GM12801 (cell line): Measurements from ENCODE around the gene SEBOX.

Experiments
- CTCF ChIP-seq: IDR thresholded peaks from one replicate; pipeline ENCODE4 v1.5.1; 2011; ENCODE audit warnings: control low read depth; ENCODE audit not compliant: insufficient read length; ENCODE audit errors: extremely low read depth

SEBOX gene

GRCh38 chr17:28397687-28398279 is 32.8 kb upstream of the SEBOX start:
- TF ChIP-seq CTCF, result no peak

- TF ChIP-seq CTCF, result no peak
Observed at GRCh38 chr17:28397275-28397674, 32.3 kb upstream of the SEBOX start.

- TF ChIP-seq CTCF, result no peak
Observed at GRCh38 chr17:28396635-28397239, 31.7 kb upstream of the SEBOX start.

GRCh38 chr17:28395968-28396367 is 31.0 kb upstream of the SEBOX start:
- no peak for TF ChIP-seq CTCF

GRCh38 chr17:28395426-28395825 is 30.4 kb upstream of the SEBOX start:
- TF ChIP-seq CTCF, result no peak

GRCh38 chr17:28394337-28395116 is 29.5 kb upstream of the SEBOX start:
- no peak for TF ChIP-seq CTCF

- no peak for TF ChIP-seq CTCF
Observed at GRCh38 chr17:28392491-28392890, 27.5 kb upstream of the SEBOX start.
